Dermis blood vessel endothelial cell (primary cell): ENCODE data around the gene CAMTA1. TPM values are rescaled to one million over a fixed set of nuclear protein-coding genes. Genes with fewer than 3 reads are reported as not detected.
A peak's percentile ranks its signal among the peaks of the same experiment; 100 is the strongest.

ENCODE experiments used
- DNase-seq: peaks from one replicate; pipeline ENCODE4 v3.0.0; 2010
- total RNA-seq: library from RNA; depleted of rRNA; stranded (reverse); fragments of >200 nt; gene quantifications from 2 replicates; pipeline ENCODE4 v1.2.3, GENCODE V29; 2014

The CAMTA1 gene
- total RNA-seq, 1 donor from 2014 or later, result 58.4 TPM

- DNase-seq, result no peak
Observed at GRCh38 chr1:7527733-7528045, 742.4 kb downstream of the CAMTA1 start.

GRCh38 chr1:7528386-7529198 is 743.3 kb downstream of the CAMTA1 start:
- no peak for DNase-seq

- no peak for DNase-seq
Observed at GRCh38 chr1:7529917-7530316, 744.7 kb downstream of the CAMTA1 start.

- no peak for DNase-seq
Observed at GRCh38 chr1:7531562-7532340, 746.5 kb downstream of the CAMTA1 start.

GRCh38 chr1:7533006-7533405 is 747.8 kb downstream of the CAMTA1 start:
- no peak for DNase-seq

GRCh38 chr1:7534061-7534825 is 749.0 kb downstream of the CAMTA1 start:
- no peak for DNase-seq

GRCh38 chr1:7535016-7535415 is 749.8 kb downstream of the CAMTA1 start:
- DNase-seq, result no peak

- no peak for DNase-seq
Observed at GRCh38 chr1:7535934-7536878, 751.0 kb downstream of the CAMTA1 start.

GRCh38 chr1:7536891-7537591 is 751.8 kb downstream of the CAMTA1 start:
- no peak for DNase-seq

- peak; percentile 42 for DNase-seq
Observed at GRCh38 chr1:7538033-7538432, 752.8 kb downstream of the CAMTA1 start.

GRCh38 chr1:7538849-7539768 is 753.9 kb downstream of the CAMTA1 start:
- DNase-seq, result no peak

GRCh38 chr1:7539769-7540175 is 754.5 kb downstream of the CAMTA1 start:
- DNase-seq, result peak; percentile 54

- no peak for DNase-seq
Observed at GRCh38 chr1:7540816-7541215, 755.6 kb downstream of the CAMTA1 start.

- no peak for DNase-seq
Observed at GRCh38 chr1:7541629-7542028, 756.4 kb downstream of the CAMTA1 start.

- DNase-seq, result no peak
Observed at GRCh38 chr1:7543718-7544090, 758.5 kb downstream of the CAMTA1 start.

GRCh38 chr1:7549277-7550161 is 764.3 kb downstream of the CAMTA1 start:
- DNase-seq, result peak; percentile 86

GRCh38 chr1:7550261-7550865 is 765.1 kb downstream of the CAMTA1 start:
- no peak for DNase-seq

- no peak for DNase-seq
Observed at GRCh38 chr1:7550981-7551380, 765.7 kb downstream of the CAMTA1 start.

GRCh38 chr1:7551442-7551841 is 766.2 kb downstream of the CAMTA1 start:
- DNase-seq, result no peak
